Body of pancreas (tissue), 4 donors: ENCODE results near the gene PRRX1. TPM values are rescaled to one million over a fixed set of nuclear protein-coding genes. Genes with fewer than 3 reads are reported as not detected.

Source experiments
- ATAC-seq: fragments of 150-250 bp; one replicate; pipeline ENCODE4 v1.9.1; 2016
- DNase-seq, 4 donors: peaks; one replicate each; pipeline ENCODE4 v3.0.0-alpha.2; 2019
- H3K27ac ChIP-seq, 4 donors: fragments of 200-600 bp; sonication (generic); 1 replicate in 3 of 4; 2 replicates in 1 of 4; pipeline versions ENCODE4 v1.5.1 to v1.6.1; 2016 to 2019; ENCODE audit warnings: mild to moderate bottlenecking in 1 of 4, mixed read lengths in 1 of 4, moderate library complexity in 1 of 4
- H3K27me3 ChIP-seq, 2 donors: fragments of 200-600 bp; sonication (generic); one replicate each; pipeline ENCODE4 v1.6.0; 2016; ENCODE audit warnings: mild to moderate bottlenecking in 1 of 2
- H3K36me3 ChIP-seq, 2 donors: fragments of 200-600 bp; sonication (generic); replicated peaks in 1 of 2; 2 replicates each; pipeline ENCODE4 v1.5.1; 2016; ENCODE audit warnings: low read depth in 2 of 2; ENCODE audit not compliant: insufficient read depth in 1 of 2
- H3K4me1 ChIP-seq: fragments of 200-600 bp; sonication (generic); one replicate; pipeline ENCODE4 v1.6.0; 2016
- H3K4me3 ChIP-seq, 2 donors: fragments of 200-600 bp; sonication (generic); 1 replicate in 1 of 2; 2 replicates in 1 of 2; pipeline ENCODE4 v1.5.1; 2016 to 2019
- H3K9me3 ChIP-seq, 3 donors: fragments of 200-600 bp; sonication (generic); 1 replicate in 2 of 3; 2 replicates in 1 of 3; pipeline ENCODE4 v1.5.1; 2016
- CTCF ChIP-seq, 7 experiments: fragments of 450-650 bp in 4 of 7; fragments of 200-600 bp in 3 of 7; sonication (generic) in 3 of 7; IDR thresholded peaks; one replicate each; pipeline ENCODE4 v1.5.1; 2016 to 2019; ENCODE audit warnings: antibody characterized with exemption in 7 of 7
- POLR2A ChIP-seq, 3 donors: fragments of 450-650 bp; IDR thresholded peaks; one replicate each; pipeline ENCODE4 v1.6.1; 2016; ENCODE audit warnings: antibody characterized with exemption in 3 of 3, mild to moderate bottlenecking in 2 of 3
- WGBS, 2 donors: methylation state at CpG; one replicate each; pipeline ENCODE4 v1.1.5; 2017; 5-methylcytosine and 5-hydroxymethylcytosine counted together
- intact Hi-C: fragments of 100-400 bp; cut with DNase I; formaldehyde crosslinking; loops from one replicate; pipeline ENCODE4 v1.15.1; 2023
- total RNA-seq, 2 donors: library from RNA; depleted of rRNA; stranded (reverse); fragments of >200 nt; gene quantifications; one replicate each; pipeline ENCODE4 v1.1.0, GENCODE V29; 2016

Gene PRRX1
- total RNA-seq, 2 donors from 2014 or later = 5.3 to 8.0 TPM

- H3K36me3 ChIP-seq = no peaks in the 10 kb centered on the region
- TF ChIP-seq CTCF (IDR thresholded peaks at IDR 0.05) (no peak), POLR2A (IDR thresholded peaks at IDR 0.05) (no peak)
- intact Hi-C loops = no loop called here
- no peak overlapping the region for H3K27ac ChIP-seq
- no peaks in the 10 kb centered on the region for H3K4me1 ChIP-seq
- no peaks in the 10 kb centered on the region for H3K9me3 ChIP-seq
- H3K27me3 ChIP-seq = no peaks in the 10 kb centered on the region
- WGBS, 2 donors = 48 to 53% methylated on average over 11 of the region's 11 CpGs
- no peak for DNase-seq
- H3K4me3 ChIP-seq = no peak overlapping the region
- ATAC-seq = no peak
Measured at GRCh38 chr1:170698301-170699275, 34.7 kb downstream of the PRRX1 start.

GRCh38 chr1:170699696-170700095 is 35.8 kb downstream of the PRRX1 start:
- no peak for TF ChIP-seq CTCF (IDR thresholded peaks at IDR 0.05)
- TF ChIP-seq POLR2A (IDR thresholded peaks at IDR 0.05) = no peak
- WGBS, 2 donors = 71 to 76% methylated on average over 8 of the region's 8 CpGs
- DNase-seq (no peak), ATAC-seq (no peak)
- Histone ChIP-seq H3K4me1 (no peaks in the 10 kb centered on the region), H3K27me3 (no peaks in the 10 kb centered on the region), H3K27ac (no peak overlapping the region), H3K36me3 (no peaks in the 10 kb centered on the region), H3K9me3 (no peaks in the 10 kb centered on the region), H3K4me3 (no peak overlapping the region)
- intact Hi-C loops = no loop called here

- H3K4me1 ChIP-seq = no peaks in the 10 kb centered on the region
- 79 to 89% methylated on average over 1 of the region's 1 CpG for WGBS, 2 donors
- no peaks in the 10 kb centered on the region for H3K27me3 ChIP-seq
- ATAC-seq (peak; percentile 24), DNase-seq (no peak)
- intact Hi-C loops = no loop called here
- no peak overlapping the region for H3K4me3 ChIP-seq
- no peaks in the 10 kb centered on the region for H3K9me3 ChIP-seq
- TF ChIP-seq POLR2A (IDR thresholded peaks at IDR 0.05) = no peak
- no peak for TF ChIP-seq CTCF (IDR thresholded peaks at IDR 0.05)
- no peaks in the 10 kb centered on the region for H3K36me3 ChIP-seq
- H3K27ac ChIP-seq = no peak overlapping the region
Measured at GRCh38 chr1:170700842-170701615, 37.1 kb downstream of the PRRX1 start.

GRCh38 chr1:170701962-170702361 is 38.0 kb downstream of the PRRX1 start:
- intact Hi-C loops = no loop called here
- no peak for TF ChIP-seq CTCF (IDR thresholded peaks at IDR 0.05)
- TF ChIP-seq POLR2A (IDR thresholded peaks at IDR 0.05) = no peak
- no peaks in the 10 kb centered on the region for H3K36me3 ChIP-seq
- H3K4me3 ChIP-seq = no peak overlapping the region
- no peaks in the 10 kb centered on the region for H3K9me3 ChIP-seq
- H3K27ac ChIP-seq = no peak overlapping the region
- DNase-seq (no peak), ATAC-seq (no peak)
- WGBS, 2 donors = 75 to 81% methylated on average over 12 of the region's 12 CpGs
- H3K4me1 ChIP-seq = no peaks in the 10 kb centered on the region
- no peaks in the 10 kb centered on the region for H3K27me3 ChIP-seq
